T-helper 1 cell treated with Interleukin-12 subunit alpha and Interleukin-12 subunit beta and Interleukin-4 antibody, amounts not matched to agents 30 ng/mL and 1 ng/mL, for 36 hours (primary cell): Measurements from ENCODE around the gene SLC25A46. TPM values are rescaled to one million over a fixed set of nuclear protein-coding genes. Genes with fewer than 3 reads are reported as not detected.
"Not testable (repeated sequence)": the region's sequence is repeated elsewhere in the genome, so short reads cannot be mapped to it uniquely, and the experiment has no call there.

Experiments used
- intact Hi-C: fragments of 100-400 bp; cut with micrococcal nuclease; formaldehyde crosslinking; loops from one replicate; pipeline ENCODE4 v1.15.1; 2024
- total RNA-seq: library from RNA; stranded (reverse); gene quantifications from 2 replicates; pipeline ENCODE4 v1.2.3, GENCODE V29; 2022

Gene SLC25A46
- total RNA-seq, result 52.7 and 55.8 TPM in 2 replicates

- intact Hi-C loops, result loop anchor here (1.0 to 5.0 kb wide), 18 partner anchors 13 to 1992 kb away; partner anchors contain the start of genes FER, MAN2A1, NREP and TMEM232
Observed at GRCh38 chr5:110738812-110739651, at the start of gene SLC25A46. TSS of gene SLC25A46 (plus strand) at chr5:110739007. CDS start at chr5:110739120, 113 bp downstream.

GRCh38 chr5:110690587-110690986 is 48.2 kb upstream of the SLC25A46 start:
- intact Hi-C loops, result not testable (repeated sequence)

GRCh38 chr5:110692669-110693068 is 46.1 kb upstream of the SLC25A46 start:
- intact Hi-C loops, result not testable (repeated sequence)

GRCh38 chr5:110702300-110702699 is 36.5 kb upstream of the SLC25A46 start:
- intact Hi-C loops, result no loop called here

- intact Hi-C loops, result no loop called here
Observed at GRCh38 chr5:110702704-110703103, 36.1 kb upstream of the SLC25A46 start.

- intact Hi-C loops, result no loop called here
Observed at GRCh38 chr5:110703481-110703880, 35.3 kb upstream of the SLC25A46 start.

- intact Hi-C loops, result no loop called here
Observed at GRCh38 chr5:110705349-110705748, 33.5 kb upstream of the SLC25A46 start.

- intact Hi-C loops, result no loop called here
Observed at GRCh38 chr5:110707260-110707844, 31.5 kb upstream of the SLC25A46 start.

GRCh38 chr5:110716247-110717245 is 22.3 kb upstream of the SLC25A46 start:
- intact Hi-C loops, result no loop called here

- intact Hi-C loops, result no loop called here
Observed at GRCh38 chr5:110718311-110718710, 20.5 kb upstream of the SLC25A46 start.

GRCh38 chr5:110726249-110727024 is 12.4 kb upstream of the SLC25A46 start, which contains the start of gene TMEM232:
TSS of gene TMEM232 (minus strand) at chr5:110726671. CDS start at chr5:110667352, 59,319 bp downstream.
- intact Hi-C loops, result loop anchor here (1.0 to 2.0 kb wide), 6 partner anchors 12 to 1978 kb away; partner anchors contain the start of gene MAN2A1

- intact Hi-C loops, result loop anchor here (2.0 kb wide), 2 partner anchors 1038 to 1316 kb away; partner anchors contain the start of gene MAN2A1
Observed at GRCh38 chr5:110727025-110727314, 11.8 kb upstream of the SLC25A46 start.

- intact Hi-C loops, result not testable (repeated sequence)
Observed at GRCh38 chr5:110731499-110731898, 7.3 kb upstream of the SLC25A46 start.

GRCh38 chr5:110734101-110734500 is 4.7 kb upstream of the SLC25A46 start:
- intact Hi-C loops, result no loop called here

- intact Hi-C loops, result loop anchor here (5.0 kb wide), 2 partner anchors 337 to 1412 kb away; partner anchors contain the start of gene TSLP
Observed at GRCh38 chr5:110735556-110735955, 3.3 kb upstream of the SLC25A46 start.

- intact Hi-C loops, result loop anchor here (5.0 kb wide), 2 partner anchors 336 to 1411 kb away; partner anchors contain the start of gene TSLP
Observed at GRCh38 chr5:110736753-110737152, 2.1 kb upstream of the SLC25A46 start.

GRCh38 chr5:110738503-110738811 is 350 bp upstream of the SLC25A46 start:
- intact Hi-C loops, result loop anchor here (1.0 to 5.0 kb wide), 14 partner anchors 12 to 1992 kb away; partner anchors contain the start of genes FER, MAN2A1, TMEM232 and TSLP

- intact Hi-C loops, result loop anchor here (1.0 to 10.0 kb wide), 12 partner anchors 13 to 1663 kb away; partner anchors contain the start of genes EPB41L4A, MAN2A1, NREP and SLC25A46
Observed at GRCh38 chr5:110751902-110752762, 13.3 kb downstream of the SLC25A46 start.

GRCh38 chr5:110752953-110753352 is 14.1 kb downstream of the SLC25A46 start:
- intact Hi-C loops, result loop anchor here (1.0 to 10.0 kb wide), 13 partner anchors 14 to 1662 kb away; partner anchors contain the start of genes EPB41L4A, MAN2A1, NREP and SLC25A46
